GM12878 (cell line): ENCODE data around the gene GLE1. TPM values are rescaled to one million over a fixed set of nuclear protein-coding genes. Genes with fewer than 3 reads are reported as not detected.

ENCODE experiments used
- ATF2 ChIP-seq: IDR thresholded peaks from 2 replicates; pipeline ENCODE4 v1.6.1; 2012; ENCODE audit warnings: low read length, inconsistent platforms
- BHLHE40 ChIP-seq, 2 experiments: fragments of 450-650 bp in 1 of 2; IDR thresholded peaks; 2 replicates each; pipeline ENCODE4 v1.6.1; 2011 to 2017; ENCODE audit warnings: low read depth in 2 of 2, borderline replicate concordance in 1 of 2, improper control_type of control experiment in 1 of 2, low read length in 1 of 2, mild to moderate bottlenecking in 1 of 2
- CBFB ChIP-seq: IDR thresholded peaks from 2 replicates; pipeline ENCODE4 v1.6.1; 2016; ENCODE audit warnings: antibody characterized with exemption, low read depth
- CBX3 ChIP-seq: fragments of 200-600 bp; sonication (generic); IDR thresholded peaks from 2 replicates; pipeline ENCODE4 v1.6.1; 2016; ENCODE audit warnings: low read depth, borderline replicate concordance
- CHD4 ChIP-seq: fragments of 200-600 bp; sonication (generic); IDR thresholded peaks from 2 replicates; pipeline ENCODE4 v1.6.1; 2016; ENCODE audit warnings: mild to moderate bottlenecking
- CREB1 ChIP-seq: IDR thresholded peaks from 2 replicates; pipeline ENCODE4 v1.6.1; 2012; ENCODE audit warnings: low read depth, mild to moderate bottlenecking, inconsistent platforms
- CREM ChIP-seq: IDR thresholded peaks from 2 replicates; pipeline ENCODE4 v1.6.1; 2014; ENCODE audit warnings: antibody characterized with exemption, low read depth
- ESRRA ChIP-seq: IDR thresholded peaks from 2 replicates; pipeline ENCODE4 v1.6.1; 2012; ENCODE audit warnings: mild to moderate bottlenecking, low read length, improper control_type of control experiment
- IKZF1 ChIP-seq: fragments of 450-650 bp; conservative IDR thresholded peaks from 2 replicates; pipeline ENCODE4 v1.6.1; 2017; ENCODE audit warnings: antibody characterized with exemption, mild to moderate bottlenecking
- IKZF2 ChIP-seq, 2 experiments: fragments of 450-650 bp; IDR thresholded peaks; 2 replicates each; pipeline ENCODE4 v1.6.1; 2017; ENCODE audit warnings: mild to moderate bottlenecking in 2 of 2, moderate library complexity in 2 of 2
- IRF4 ChIP-seq: IDR thresholded peaks from 2 replicates; pipeline ENCODE4 v1.6.1; 2011; ENCODE audit warnings: low read depth, low read length
- JUNB ChIP-seq: IDR thresholded peaks from 2 replicates; pipeline ENCODE4 v1.6.1; 2016; ENCODE audit warnings: antibody characterized with exemption, mild to moderate bottlenecking
- LARP7 ChIP-seq: fragments of 450-650 bp; IDR thresholded peaks from 2 replicates; pipeline ENCODE4 v1.6.1; 2017; ENCODE audit warnings: mild to moderate bottlenecking
- MTA3 ChIP-seq: IDR thresholded peaks from 2 replicates; pipeline ENCODE4 v1.6.1; 2012; ENCODE audit warnings: low read length, inconsistent platforms, borderline replicate concordance
- MXI1 ChIP-seq: fragments of 150-350 bp; IDR thresholded peaks from 2 replicates; pipeline ENCODE4 v1.6.1; 2011; ENCODE audit warnings: low read depth, mild to moderate bottlenecking, inconsistent platforms, low read length, improper control_type of control experiment
- PAX5 ChIP-seq: IDR thresholded peaks from 2 replicates; pipeline ENCODE4 v1.6.1; 2011; ENCODE audit warnings: low read depth, low read length, borderline replicate concordance
- POLR2AphosphoS2 ChIP-seq: IDR thresholded peaks from 2 replicates; pipeline ENCODE4 v1.6.1; 2011; ENCODE audit warnings: low read depth, mild to moderate bottlenecking, low read length, improper control_type of control experiment, moderate library complexity
- RAD51 ChIP-seq: fragments of 450-650 bp; IDR thresholded peaks from 2 replicates; pipeline ENCODE4 v1.6.1; 2016; ENCODE audit warnings: moderate library complexity, mild to moderate bottlenecking, inconsistent platforms
- SP1 ChIP-seq: IDR thresholded peaks from one replicate; pipeline ENCODE4 v1.6.1; 2011; ENCODE audit warnings: low read depth, low read length
- TAF1 ChIP-seq: IDR thresholded peaks from 2 replicates; pipeline ENCODE4 v1.6.1; 2011; ENCODE audit warnings: mild to moderate bottlenecking, low read depth, low read length, borderline replicate concordance
- YY1 ChIP-seq: IDR thresholded peaks from 2 replicates; pipeline ENCODE4 v1.6.1; 2011; ENCODE audit warnings: low read depth, mild to moderate bottlenecking, low read length
- ZNF24 ChIP-seq: fragments of 450-650 bp; IDR thresholded peaks from 2 replicates; pipeline ENCODE4 v1.6.1; 2017; ENCODE audit warnings: antibody characterized with exemption, mild to moderate bottlenecking
- ZSCAN29 ChIP-seq: fragments of 450-650 bp; IDR thresholded peaks from 2 replicates; pipeline ENCODE4 v1.6.1; 2017; ENCODE audit warnings: mild to moderate bottlenecking, moderate library complexity
- polyA plus RNA-seq, 11 experiments: library from polyadenylated mRNA; depleted of rRNA in 4 of 11; unstranded in 6 of 11; stranded (reverse) in 5 of 11; fragments of >200 nt; fragmentation: Nextera tagmentation in 4 of 11; fragmentation: Illumina TruSeq in 1 of 11; extraction: Ambion mirVana in 4 of 11; extraction: Trizol in 1 of 11; gene quantifications; 1 replicate in 1 of 11; 2 replicates in 10 of 11; pipeline versions ENCODE4 v1.2.1 to v1.2.3, GENCODE V29; 2011 to 2016; ENCODE audit warnings: inconsistent platforms in 2 of 11, missing spikeins in 2 of 11, low read depth in 1 of 11
- total RNA-seq, 4 experiments: library from RNA; depleted of rRNA in 3 of 4; stranded (reverse); fragments of >200 nt in 3 of 4; fragmentation: Illumina TruSeq in 1 of 4; extraction: Trizol in 1 of 4; gene quantifications; 2 replicates each; pipeline versions ENCODE4 v1.2.1 to v1.2.3, GENCODE V29; 2013 to 2021
- TF ChIP-seq, protein P1 (sequence below): fragments of 450-650 bp; IDR thresholded peaks from 2 replicates; pipeline ENCODE4 v1.6.1; 2016; ENCODE audit warnings: mild to moderate bottlenecking
- TF ChIP-seq, protein P2 (sequence below): fragments of 450-650 bp; IDR thresholded peaks from 2 replicates; pipeline ENCODE4 v1.6.1; 2017; ENCODE audit warnings: low read depth, mild to moderate bottlenecking, moderate library complexity

Gene GLE1
- total and polyA plus RNA-seq, 10 of the 15 experiments (the other 5 are each of a cell fraction or from before 2014, with no cell fraction given): 17.4 to 52.0 (median 37.7) TPM

DNA sequence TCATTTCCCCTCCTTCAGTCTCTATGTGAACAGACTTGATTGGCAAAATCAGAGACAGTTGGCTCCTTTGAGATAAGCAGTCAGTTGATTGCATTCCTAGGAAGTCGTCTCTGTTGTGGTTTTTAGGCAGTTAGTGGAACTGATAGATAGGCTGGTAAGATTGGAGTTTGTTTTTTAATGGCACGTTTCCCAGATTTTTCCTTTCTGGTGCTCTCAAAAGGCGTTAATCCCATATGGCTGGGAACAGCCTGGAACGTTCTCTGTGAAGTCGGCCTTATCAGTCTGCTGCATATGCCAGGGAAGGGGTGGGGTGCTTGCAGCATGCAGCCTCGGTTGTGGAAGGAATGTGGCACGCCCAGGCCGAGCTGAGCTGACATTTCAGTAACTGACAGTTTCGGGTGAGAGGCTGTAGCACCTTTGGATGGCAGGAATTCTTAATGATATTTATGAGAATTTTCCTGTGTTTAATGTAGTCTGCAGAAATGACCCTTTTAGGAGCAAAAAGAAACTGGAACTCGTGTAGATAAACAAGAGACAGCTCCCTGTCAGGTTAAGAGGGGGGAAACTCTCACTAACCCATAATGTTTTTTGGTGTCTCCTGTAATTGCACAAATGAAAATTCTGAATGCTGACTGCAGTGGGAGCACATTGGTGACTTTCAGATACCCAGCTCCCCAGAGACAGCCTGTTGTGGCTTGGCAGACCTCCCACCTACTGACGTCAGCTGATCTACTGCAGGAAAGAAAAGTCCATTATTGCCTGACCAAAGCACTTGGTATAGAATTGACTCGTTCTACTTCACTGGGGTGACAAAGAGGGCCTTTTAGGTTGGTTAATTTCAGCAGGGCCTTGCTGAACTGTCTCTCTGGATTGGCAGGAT lies 54.2 kb downstream of the GLE1 start (continued):
- TF ChIP-seq RAD51 (peak; percentile 62; the same call in 1 of the 2 replicates), YY1 (no peak), IKZF2 (IDR thresholded peaks at IDR 0.05) (peak; percentile 76 to 77; a peak in 3 of 4 replicates), IKZF1 (peak; percentile 67; the same call in 1 of the 2 replicates), BHLHE40 (IDR thresholded peaks at IDR 0.05; ENCODE audit: borderline replicate concordance in 1 of 2, low read depth in 2 of 2, low read length in 1 of 2) (peak; percentile 51; a peak in 2 of 4 replicates), TAF1 (no peak), ATF2 (peak; percentile 88), LARP7 (no peak), PAX5 (peak; percentile 65; the same call in 1 of the 2 replicates), ZSCAN29 (no peak), CREM (peak; percentile 79), JUNB (peak; percentile 79), POLR2AphosphoS2 (no peak; the same call in 1 of the 2 replicates), SP1 (peak; percentile 68), ZNF24 (peak; percentile 98), MXI1 (peak; percentile 59; the same call in 1 of the 2 replicates), ESRRA (no peak), CBFB (peak; percentile 90), IRF4 (peak; percentile 76), CREB1 (peak; percentile 83), CHD4 (no peak), CBX3 (no peak), MTA3 (no peak)
- TF ChIP-seq, protein P1, sequence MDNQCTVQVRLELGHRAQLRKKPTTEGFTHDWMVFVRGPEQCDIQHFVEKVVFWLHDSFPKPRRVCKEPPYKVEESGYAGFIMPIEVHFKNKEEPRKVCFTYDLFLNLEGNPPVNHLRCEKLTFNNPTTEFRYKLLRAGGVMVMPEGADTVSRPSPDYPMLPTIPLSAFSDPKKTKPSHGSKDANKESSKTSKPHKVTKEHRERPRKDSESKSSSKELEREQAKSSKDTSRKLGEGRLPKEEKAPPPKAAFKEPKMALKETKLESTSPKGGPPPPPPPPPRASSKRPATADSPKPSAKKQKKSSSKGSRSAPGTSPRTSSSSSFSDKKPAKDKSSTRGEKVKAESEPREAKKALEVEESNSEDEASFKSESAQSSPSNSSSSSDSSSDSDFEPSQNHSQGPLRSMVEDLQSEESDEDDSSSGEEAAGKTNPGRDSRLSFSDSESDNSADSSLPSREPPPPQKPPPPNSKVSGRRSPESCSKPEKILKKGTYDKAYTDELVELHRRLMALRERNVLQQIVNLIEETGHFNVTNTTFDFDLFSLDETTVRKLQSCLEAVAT: no peak
- TF ChIP-seq, protein P2, sequence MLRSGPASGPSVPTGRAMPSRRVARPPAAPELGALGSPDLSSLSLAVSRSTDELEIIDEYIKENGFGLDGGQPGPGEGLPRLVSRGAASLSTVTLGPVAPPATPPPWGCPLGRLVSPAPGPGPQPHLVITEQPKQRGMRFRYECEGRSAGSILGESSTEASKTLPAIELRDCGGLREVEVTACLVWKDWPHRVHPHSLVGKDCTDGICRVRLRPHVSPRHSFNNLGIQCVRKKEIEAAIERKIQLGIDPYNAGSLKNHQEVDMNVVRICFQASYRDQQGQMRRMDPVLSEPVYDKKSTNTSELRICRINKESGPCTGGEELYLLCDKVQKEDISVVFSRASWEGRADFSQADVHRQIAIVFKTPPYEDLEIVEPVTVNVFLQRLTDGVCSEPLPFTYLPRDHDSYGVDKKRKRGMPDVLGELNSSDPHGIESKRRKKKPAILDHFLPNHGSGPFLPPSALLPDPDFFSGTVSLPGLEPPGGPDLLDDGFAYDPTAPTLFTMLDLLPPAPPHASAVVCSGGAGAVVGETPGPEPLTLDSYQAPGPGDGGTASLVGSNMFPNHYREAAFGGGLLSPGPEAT: peak; percentile 64; the same call in 1 of the 2 replicates
